Right renal cortex interstitium (tissue), 3 donors: ENCODE results near the gene GPC4. TPM values are rescaled to one million over a fixed set of nuclear protein-coding genes. Genes with fewer than 3 reads are reported as not detected.

Experiments used
- polyA plus RNA-seq, 3 donors: library from polyadenylated mRNA; unstranded; fragments of 120-200 nt; gene quantifications; one replicate each; pipeline ENCODE4 v1.2.1, GENCODE V29; 2013; ENCODE audit not compliant: insufficient read length in 3 of 3

The GPC4 gene
- polyA plus RNA-seq, 3 donors = 22.5 to 23.4 (median 22.9) TPM

Other genes starting within 250 kb of the GPC4 start
- gene TFDP3, start 197.1 kb downstream of the GPC4 start, polyA plus RNA-seq = not detected